Karpas-422 (cell line): ENCODE data around the gene ENPP3. TPM values are rescaled to one million over a fixed set of nuclear protein-coding genes. Genes with fewer than 3 reads are reported as not detected.

ENCODE experiments used
- DNase-seq: peaks from one replicate; pipeline ENCODE4 v3.0.0-alpha.2; 2015
- H2AFZ ChIP-seq: fragments of 200-600 bp; sonication (generic); 2 replicates; pipeline ENCODE4 v1.6.1; 2014; ENCODE audit warnings: antibody characterized with exemption, low read length, mixed read lengths
- H3K27ac ChIP-seq: fragments of 200-600 bp; sonication (generic); 2 replicates; pipeline ENCODE4 v1.5.1; 2014; ENCODE audit warnings: mild to moderate bottlenecking, low read length, moderate library complexity
- H3K27me3 ChIP-seq: fragments of 200-600 bp; sonication (generic); 2 replicates; pipeline ENCODE4 v1.6.1; 2014; ENCODE audit warnings: low read length, mixed read lengths
- H3K36me3 ChIP-seq: fragments of 200-600 bp; sonication (generic); 2 replicates; pipeline ENCODE4 v1.6.1; 2014; ENCODE audit warnings: low read length, mixed read lengths; ENCODE audit not compliant: insufficient read depth
- H3K4me1 ChIP-seq: fragments of 200-600 bp; sonication (generic); 2 replicates; pipeline ENCODE4 v1.6.1; 2014; ENCODE audit warnings: mild to moderate bottlenecking, low read length, mixed read lengths
- H3K4me2 ChIP-seq: fragments of 200-600 bp; sonication (generic); 2 replicates; pipeline ENCODE4 v1.6.1; 2014; ENCODE audit warnings: low read length, low read depth, mild to moderate bottlenecking; ENCODE audit not compliant: poor library complexity, severe bottlenecking
- H3K4me3 ChIP-seq: fragments of 200-600 bp; sonication (generic); 2 replicates; pipeline ENCODE4 v1.5.1; 2014; ENCODE audit warnings: mild to moderate bottlenecking, antibody characterized with exemption, low read length, mixed read lengths
- H3K79me2 ChIP-seq: fragments of 200-600 bp; sonication (generic); 2 replicates; pipeline ENCODE4 v1.6.1; 2014; ENCODE audit warnings: mild to moderate bottlenecking, low read length, mixed read lengths
- H3K9ac ChIP-seq: fragments of 200-600 bp; sonication (generic); 2 replicates; pipeline ENCODE4 v1.6.0; 2014; ENCODE audit warnings: low read length
- H3K9me2 ChIP-seq: fragments of 200-600 bp; sonication (generic), shearing (Covaris generic); replicated peaks from 2 replicates; pipeline ENCODE4 v1.6.0; 2014; ENCODE audit warnings: mild to moderate bottlenecking, low read length, moderate library complexity; ENCODE audit not compliant: insufficient read depth
- H3K9me3 ChIP-seq: fragments of 300-700, 200-600 bp; sonication (generic); 2 replicates; pipeline ENCODE4 v1.6.1; 2014; ENCODE audit warnings: low read length, mixed read lengths
- H4K20me1 ChIP-seq: fragments of 200-600 bp; sonication (generic); 2 replicates; pipeline ENCODE4 v1.6.1; 2014; ENCODE audit warnings: mild to moderate bottlenecking, antibody characterized with exemption, low read length, low read depth; ENCODE audit not compliant: insufficient read depth
- total RNA-seq: library from RNA; depleted of rRNA; stranded (reverse); fragments of >200 nt; shearing (Covaris generic); gene quantifications from 2 replicates; pipeline ENCODE4 v1.2.3, GENCODE V29; 2014; ENCODE audit warnings: low replicate concordance

Gene ENPP3
- total RNA-seq, 1 experiment from 2014 or later = not detected

- H3K4me1 ChIP-seq = no peaks in the 10 kb centered on the region
- no peak overlapping the region for H3K4me3 ChIP-seq
- no peak overlapping the region for H2AFZ ChIP-seq
- H3K27me3 ChIP-seq = no peaks in the 10 kb centered on the region
- no peak for DNase-seq
- no peak overlapping the region for H3K9ac ChIP-seq
- H3K9me2 ChIP-seq = no peaks in the 10 kb centered on the region
- no peaks in the 10 kb centered on the region for H3K79me2 ChIP-seq
- H3K36me3 ChIP-seq = no peaks in the 10 kb centered on the region
- H3K4me2 ChIP-seq = no peak overlapping the region
- no peaks in the 10 kb centered on the region for H3K9me3 ChIP-seq
- H4K20me1 ChIP-seq = no peaks in the 10 kb centered on the region
- H3K27ac ChIP-seq = no peak overlapping the region
Observed at GRCh38 chr6:131682442-131682841, 45.3 kb downstream of the ENPP3 start.

GRCh38 chr6:131683479-131683878, 46.4 kb downstream of the ENPP3 start:
- H3K79me2 ChIP-seq = no peaks in the 10 kb centered on the region
- H3K4me3 ChIP-seq = no peak overlapping the region
- no peak overlapping the region for H3K9ac ChIP-seq
- H4K20me1 ChIP-seq = no peaks in the 10 kb centered on the region
- no peaks in the 10 kb centered on the region for H3K9me2 ChIP-seq
- H2AFZ ChIP-seq = no peak overlapping the region
- no peaks in the 10 kb centered on the region for H3K4me1 ChIP-seq
- H3K27me3 ChIP-seq = no peaks in the 10 kb centered on the region
- H3K9me3 ChIP-seq = no peaks in the 10 kb centered on the region
- no peak for DNase-seq
- no peak overlapping the region for H3K4me2 ChIP-seq
- no peak overlapping the region for H3K27ac ChIP-seq
- no peaks in the 10 kb centered on the region for H3K36me3 ChIP-seq

- H3K27me3 ChIP-seq = no peaks in the 10 kb centered on the region
- no peak overlapping the region for H2AFZ ChIP-seq
- no peaks in the 10 kb centered on the region for H3K4me1 ChIP-seq
- H3K9ac ChIP-seq = no peak overlapping the region
- H3K4me3 ChIP-seq = no peak overlapping the region
- H4K20me1 ChIP-seq = no peaks in the 10 kb centered on the region
- no peaks in the 10 kb centered on the region for H3K79me2 ChIP-seq
- H3K4me2 ChIP-seq = no peak overlapping the region
- H3K36me3 ChIP-seq = no peaks in the 10 kb centered on the region
- H3K9me2 ChIP-seq = no peaks in the 10 kb centered on the region
- no peak overlapping the region for H3K27ac ChIP-seq
- no peak for DNase-seq
- H3K9me3 ChIP-seq = no peaks in the 10 kb centered on the region
Observed at GRCh38 chr6:131685266-131685780, 48.2 kb downstream of the ENPP3 start.

- Histone ChIP-seq H3K4me3 (no peak overlapping the region), H3K9me3 (no peaks in the 10 kb centered on the region), H3K27me3 (no peaks in the 10 kb centered on the region), H4K20me1 (no peaks in the 10 kb centered on the region), H3K4me1 (no peaks in the 10 kb centered on the region), H2AFZ (no peak overlapping the region), H3K4me2 (no peak overlapping the region), H3K9me2 (no peaks in the 10 kb centered on the region), H3K79me2 (no peaks in the 10 kb centered on the region), H3K36me3 (no peaks in the 10 kb centered on the region), H3K9ac (no peak overlapping the region), H3K27ac (no peak overlapping the region)
- DNase-seq = no peak
Observed at GRCh38 chr6:131687022-131687421, 49.9 kb downstream of the ENPP3 start.

GRCh38 chr6:131688286-131688685, 51.2 kb downstream of the ENPP3 start:
- H3K4me1 ChIP-seq = no peaks in the 10 kb centered on the region
- H3K9me2 ChIP-seq = no peaks in the 10 kb centered on the region
- no peaks in the 10 kb centered on the region for H3K27me3 ChIP-seq
- H3K4me3 ChIP-seq = no peak overlapping the region
- no peak overlapping the region for H2AFZ ChIP-seq
- H3K9me3 ChIP-seq = no peaks in the 10 kb centered on the region
- no peak overlapping the region for H3K27ac ChIP-seq
- no peaks in the 10 kb centered on the region for H3K79me2 ChIP-seq
- no peak for DNase-seq
- H3K36me3 ChIP-seq = no peaks in the 10 kb centered on the region
- H3K9ac ChIP-seq = no peak overlapping the region
- no peak overlapping the region for H3K4me2 ChIP-seq
- no peaks in the 10 kb centered on the region for H4K20me1 ChIP-seq

GRCh38 chr6:131692031-131692430, 54.9 kb downstream of the ENPP3 start:
- no peaks in the 10 kb centered on the region for H4K20me1 ChIP-seq
- H3K4me2 ChIP-seq = no peak overlapping the region
- no peak overlapping the region for H3K9ac ChIP-seq
- no peaks in the 10 kb centered on the region for H3K4me1 ChIP-seq
- no peaks in the 10 kb centered on the region for H3K79me2 ChIP-seq
- no peak overlapping the region for H3K27ac ChIP-seq
- H3K27me3 ChIP-seq = no peaks in the 10 kb centered on the region
- no peaks in the 10 kb centered on the region for H3K9me2 ChIP-seq
- no peaks in the 10 kb centered on the region for H3K36me3 ChIP-seq
- H3K4me3 ChIP-seq = no peak overlapping the region
- H3K9me3 ChIP-seq = no peaks in the 10 kb centered on the region
- H2AFZ ChIP-seq = no peak overlapping the region
- no peak for DNase-seq

GRCh38 chr6:131692589-131692988, 55.5 kb downstream of the ENPP3 start:
- Histone ChIP-seq H3K9me2 (no peaks in the 10 kb centered on the region), H3K79me2 (no peaks in the 10 kb centered on the region), H3K4me2 (no peak overlapping the region)

GRCh38 chr6:131693384-131693783, 56.3 kb downstream of the ENPP3 start:
- H3K27me3 ChIP-seq = no peaks in the 10 kb centered on the region
- H3K9me2 ChIP-seq = no peaks in the 10 kb centered on the region
- H3K4me1 ChIP-seq = no peaks in the 10 kb centered on the region
- H3K4me2 ChIP-seq = no peak overlapping the region
- H3K36me3 ChIP-seq = no peaks in the 10 kb centered on the region
- no peaks in the 10 kb centered on the region for H3K9me3 ChIP-seq
- DNase-seq = no peak
- H4K20me1 ChIP-seq = no peaks in the 10 kb centered on the region
- no peak overlapping the region for H3K9ac ChIP-seq
- H3K4me3 ChIP-seq = no peak overlapping the region
- no peak overlapping the region for H3K27ac ChIP-seq
- H3K79me2 ChIP-seq = no peaks in the 10 kb centered on the region
- H2AFZ ChIP-seq = no peak overlapping the region

More at GRCh38 chr6:131692589-131692988, 55.5 kb downstream of the ENPP3 start:
- H3K4me3 ChIP-seq = no peak overlapping the region
- no peaks in the 10 kb centered on the region for H3K4me1 ChIP-seq
- no peak overlapping the region for H3K9ac ChIP-seq
- H3K27ac ChIP-seq = no peak overlapping the region
- H2AFZ ChIP-seq = no peak overlapping the region
- no peak for DNase-seq
- H4K20me1 ChIP-seq = no peaks in the 10 kb centered on the region
- no peaks in the 10 kb centered on the region for H3K27me3 ChIP-seq
- no peaks in the 10 kb centered on the region for H3K36me3 ChIP-seq
- no peaks in the 10 kb centered on the region for H3K9me3 ChIP-seq
